ENCODE results near the gene AKR1C4.

The AKR1C4 gene

DNA sequence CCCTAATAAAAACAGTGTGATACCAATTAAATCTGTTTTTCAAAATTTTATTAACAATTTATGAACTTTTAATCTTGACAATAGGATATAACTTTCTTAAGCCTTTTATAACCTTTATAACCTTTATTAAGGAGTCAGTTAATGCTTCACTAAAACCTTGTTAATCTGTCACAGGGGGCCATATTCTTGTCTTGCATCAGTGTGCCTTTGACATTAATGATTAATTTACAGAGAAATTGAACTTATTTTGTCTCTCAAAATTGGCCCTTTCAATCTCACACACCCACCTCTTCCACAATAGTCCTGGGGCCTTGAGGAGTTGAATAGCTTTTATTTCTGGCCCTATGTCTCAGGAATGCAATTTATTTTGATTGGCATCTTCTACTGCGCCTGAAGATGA lies 68.5 kb downstream of the AKR1C4 start:
- no peak for DNase-seq (ENCODE audit: low read depth in 1 of 2, low spot score in 1 of 2)

GRCh38 chr10:5266351-5266750 lies 69.7 kb downstream of the AKR1C4 start:
- no peak for DNase-seq (ENCODE audit: low read depth in 1 of 2, low spot score in 1 of 2)

GRCh38 chr10:5266804-5267203 lies 70.2 kb downstream of the AKR1C4 start:
- DNase-seq (ENCODE audit: low read depth in 1 of 2, low spot score in 1 of 2): no peak

DNA sequence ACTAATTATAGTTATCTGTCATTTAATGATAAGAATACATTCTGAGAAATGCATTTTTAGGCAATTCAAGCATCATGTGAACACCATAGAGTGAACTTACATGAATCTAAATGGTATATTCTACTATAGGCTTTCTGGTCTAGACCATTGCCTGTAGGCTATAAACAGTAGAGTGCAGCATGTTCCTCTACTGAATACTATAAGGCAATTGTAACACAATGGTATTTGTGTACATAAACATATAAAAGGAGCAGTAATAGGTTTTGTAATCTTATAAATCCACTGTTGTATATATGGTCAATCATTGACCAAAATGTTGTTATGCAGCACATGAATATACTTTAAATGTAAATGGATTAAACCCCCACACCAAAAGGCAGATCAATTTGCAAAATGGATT lies 71.6 kb downstream of the AKR1C4 start:
- no peak for DNase-seq (ENCODE audit: low read depth in 1 of 2, low spot score in 1 of 2)
